Naive thymus-derived CD8-positive, alpha-beta T cell (primary cell): Measurements from ENCODE around the gene NMNAT2. TPM values are rescaled to one million over a fixed set of nuclear protein-coding genes. Genes with fewer than 3 reads are reported as not detected.

Experiments used
- ATAC-seq, 2 donors: fragments of 150-1000 bp; cut with Tn5 transposase in 1 of 2; sonication (Bioruptor Pico), chemical (Tn5 transposase) in 1 of 2; 1 replicate in 1 of 2; 2 replicates in 1 of 2; pipeline ENCODE4 v1.10.0; 2021; ENCODE audit warnings: mild to moderate bottlenecking in 2 of 2, moderate library complexity in 2 of 2
- POLR2A ChIA-PET: fragments of 350-600 bp; sonication (Branson Sonifier 250); formaldehyde crosslinking; loops from one replicate; lab custom pipeline; 2021; ENCODE audit warnings: antibody characterized with exemption; lab: Charles Lee
- DNase-seq, 10 donors: peaks; one replicate each; pipeline versions ENCODE4 v3.0.0 to v3.0.0-alpha.2; 2020 to 2022
- H3K27ac Mint-ChIP-seq, 10 donors: one replicate each; pipeline ENCODE4 v1.8.0; 2020 to 2022; ENCODE audit warnings: mild to moderate bottlenecking in 10 of 10, mixed read lengths in 10 of 10, moderate library complexity in 4 of 10, inconsistent platforms in 1 of 10
- H3K27me3 Mint-ChIP-seq, 5 donors: one replicate each; pipeline ENCODE4 v1.8.0; 2021 to 2022; ENCODE audit warnings: mixed read lengths in 5 of 5
- H3K36me3 Mint-ChIP-seq, 3 donors: one replicate each; pipeline ENCODE4 v1.8.0; 2020 to 2022; ENCODE audit warnings: mixed read lengths in 3 of 3, mild to moderate bottlenecking in 2 of 3, inconsistent platforms in 1 of 3
- H3K4me1 Mint-ChIP-seq, 4 donors: one replicate each; pipeline ENCODE4 v1.8.0; 2021 to 2022; ENCODE audit warnings: mixed read lengths in 4 of 4
- H3K4me3 Mint-ChIP-seq, 10 donors: one replicate each; pipeline ENCODE4 v1.8.0; 2020 to 2022; ENCODE audit warnings: mild to moderate bottlenecking in 10 of 10, mixed read lengths in 10 of 10, moderate library complexity in 6 of 10, inconsistent platforms in 1 of 10
- H3K9me3 Mint-ChIP-seq, 9 donors: one replicate each; pipeline ENCODE4 v1.8.0; 2020 to 2022; ENCODE audit warnings: mixed read lengths in 9 of 9, mild to moderate bottlenecking in 3 of 9, inconsistent platforms in 1 of 9, moderate library complexity in 1 of 9
- polyA plus RNA-seq, 3 donors: library from polyadenylated mRNA; unstranded; fragments of 300-500 nt; fragmentation: Illumina TruSeq; gene quantifications; one replicate each; pipeline ENCODE4 v1.2.3, GENCODE V29; 2021
- total RNA-seq, 8 experiments: library from RNA in 2 of 8; stranded (reverse) in 2 of 8; gene quantifications; one replicate each; pipeline ENCODE4 v1.2.3 and lab custom pipeline; 2021 to 2026

NMNAT2 gene
- total and polyA plus RNA-seq, 5 experiments from 2014 or later: not detected

GRCh38 chr1:183214021-183214970, 203.9 kb downstream of the NMNAT2 start:
- Mint-ChIP-seq H3K4me3 (no peak overlapping the region), H3K27ac (no peak overlapping the region), H3K27me3 (peaks cover 5 to 24% (median 10%) of the 10 kb centered on the region in 5 donors), H3K36me3 (no peaks in the 10 kb centered on the region), H3K4me1 (peaks cover 15 to 45% (median 17%) of the 10 kb centered on the region in 4 donors), H3K9me3 (peaks cover 0 to 2% (median 0%) of the 10 kb centered on the region in 9 donors)
- no peak for DNase-seq
- POLR2A ChIA-PET: no interaction called here
- no peak for ATAC-seq

GRCh38 chr1:183212870-183213269, 205.3 kb downstream of the NMNAT2 start:
- no peak overlapping the region for H3K27ac Mint-ChIP-seq
- no peaks in the 10 kb centered on the region for H3K36me3 Mint-ChIP-seq
- ATAC-seq: no peak
- DNase-seq: no peak
- POLR2A ChIA-PET: no interaction called here
- H3K4me3 Mint-ChIP-seq: no peak overlapping the region
- peaks cover 3 to 32% (median 7%) of the 10 kb centered on the region in 4 donors for H3K4me1 Mint-ChIP-seq
- H3K27me3 Mint-ChIP-seq: peaks cover 5 to 24% (median 10%) of the 10 kb centered on the region in 5 donors
- peaks cover 0 to 2% (median 0%) of the 10 kb centered on the region in 9 donors for H3K9me3 Mint-ChIP-seq

DNA sequence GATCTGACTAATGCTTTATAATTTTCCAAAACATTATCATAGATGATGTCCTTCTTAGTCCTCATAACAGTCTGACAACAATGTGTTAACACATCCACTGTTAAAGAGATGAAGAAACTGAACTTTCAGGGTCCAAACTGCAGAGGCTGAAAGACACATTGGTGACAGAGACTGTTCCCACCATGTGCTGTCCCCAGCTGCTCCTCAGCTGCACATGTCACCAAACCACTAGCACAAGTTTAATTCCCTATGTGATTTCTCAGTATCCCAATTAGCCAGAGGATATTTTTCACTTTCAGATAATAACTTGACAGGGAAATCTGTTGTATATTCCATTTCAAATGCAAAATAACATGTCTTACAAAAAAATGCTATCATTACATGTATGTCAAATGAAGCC, 207.5 kb downstream of the NMNAT2 start:
- no peak overlapping the region for H3K27ac Mint-ChIP-seq
- no peak overlapping the region for H3K4me3 Mint-ChIP-seq
- H3K27me3 Mint-ChIP-seq: peaks cover 5 to 14% (median 11%) of the 10 kb centered on the region in 5 donors
- peaks cover 0 to 15% (median under 1%) of the 10 kb centered on the region in 4 donors for H3K4me1 Mint-ChIP-seq
- DNase-seq (no peak), ATAC-seq (no peak)
- POLR2A ChIA-PET: no interaction called here
- peaks cover 0 to 2% (median 0%) of the 10 kb centered on the region in 9 donors for H3K9me3 Mint-ChIP-seq
- no peaks in the 10 kb centered on the region for H3K36me3 Mint-ChIP-seq

DNA sequence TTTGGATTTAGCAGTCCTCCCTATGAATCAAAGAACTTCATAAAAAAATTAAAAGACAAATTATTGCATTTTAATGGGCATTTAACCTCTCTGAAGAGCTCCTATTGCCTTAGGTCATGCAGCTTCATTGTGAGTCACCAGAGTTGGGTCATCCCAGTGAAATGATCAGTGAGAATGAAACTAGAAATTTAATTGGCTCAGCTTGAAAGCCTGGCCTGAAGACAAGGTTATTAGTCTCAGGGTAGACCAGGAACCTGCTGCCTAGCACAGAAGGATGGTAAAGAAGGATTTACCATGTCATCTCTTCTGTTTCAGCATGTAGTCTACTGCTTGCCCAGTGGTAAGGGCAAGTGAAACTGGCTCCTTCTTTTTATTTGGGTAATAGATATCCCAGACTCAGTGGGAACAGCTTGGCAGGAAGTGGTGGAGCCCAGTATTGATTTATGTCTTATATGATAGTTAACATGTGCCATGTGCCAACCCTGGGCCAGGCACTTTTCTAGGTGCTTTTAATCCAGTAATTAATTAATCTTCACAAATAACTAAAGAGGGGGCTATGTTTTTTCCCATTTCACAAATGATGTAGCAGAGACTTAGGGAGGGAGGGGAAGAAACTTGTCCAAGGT, 208.5 kb downstream of the NMNAT2 start:
- no peak overlapping the region for H3K4me3 Mint-ChIP-seq
- H3K27me3 Mint-ChIP-seq: peaks cover 6 to 14% (median 11%) of the 10 kb centered on the region in 5 donors
- H3K9me3 Mint-ChIP-seq: peaks cover 0 to 2% (median 0%) of the 10 kb centered on the region in 9 donors
- H3K36me3 Mint-ChIP-seq: no peaks in the 10 kb centered on the region
- no peak for DNase-seq
- POLR2A ChIA-PET: no interaction called here
- peaks cover 0 to 15% (median 0%) of the 10 kb centered on the region in 4 donors for H3K4me1 Mint-ChIP-seq
- no peak overlapping the region for H3K27ac Mint-ChIP-seq
- ATAC-seq: no peak

- ATAC-seq: no peak
- Mint-ChIP-seq H3K36me3 (no peaks in the 10 kb centered on the region), H3K9me3 (no peaks in the 10 kb centered on the region), H3K4me1 (peaks cover 0 to 13% (median 8%) of the 10 kb centered on the region in 4 donors), H3K27me3 (peaks cover 0 to 7% (median 2%) of the 10 kb centered on the region in 5 donors), H3K27ac (no peak overlapping the region), H3K4me3 (no peak overlapping the region)
- no peak for DNase-seq
- POLR2A ChIA-PET: no interaction called here
These were observed 211.6 kb downstream of the NMNAT2 start for GRCh38 chr1:183206538-183207122.

DNA sequence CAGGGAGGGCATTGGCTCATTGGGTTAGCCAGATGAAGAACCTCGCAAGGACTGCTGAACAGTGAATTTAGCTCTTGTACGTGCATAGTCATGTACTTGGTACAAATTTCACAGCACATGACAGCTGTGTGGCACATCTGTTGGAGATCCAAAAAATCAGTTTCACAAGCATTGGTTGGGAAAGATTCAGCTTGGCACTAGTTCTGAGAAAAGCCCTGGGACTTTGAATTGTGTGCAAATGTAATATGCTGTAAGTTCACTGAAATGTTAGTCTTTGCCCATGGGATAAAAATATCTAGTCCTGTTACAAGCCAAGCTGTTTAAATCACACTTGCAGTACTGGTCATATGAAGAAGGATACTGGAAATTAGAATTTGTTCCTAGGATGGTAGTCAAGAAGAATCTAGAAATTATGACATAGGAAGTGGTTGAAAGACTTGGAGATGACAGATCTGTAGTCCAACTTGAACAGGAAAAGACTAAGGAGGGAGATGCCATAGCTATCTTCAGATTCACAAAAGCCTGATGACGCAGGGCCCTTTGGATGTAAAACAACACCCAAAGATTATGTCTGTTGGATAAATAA, 212.9 kb downstream of the NMNAT2 start:
- ATAC-seq: no peak
- Mint-ChIP-seq H3K9me3 (no peaks in the 10 kb centered on the region), H3K27ac (peak overlapping the region in 1 of 10 donors; percentile 13), H3K27me3 (peaks cover 4 to 10% (median 6%) of the 10 kb centered on the region in 5 donors), H3K4me1 (peaks cover 0 to 13% (median 8%) of the 10 kb centered on the region in 4 donors), H3K36me3 (no peaks in the 10 kb centered on the region), H3K4me3 (no peak overlapping the region)
- DNase-seq: no peak
- POLR2A ChIA-PET: no interaction called here

DNA sequence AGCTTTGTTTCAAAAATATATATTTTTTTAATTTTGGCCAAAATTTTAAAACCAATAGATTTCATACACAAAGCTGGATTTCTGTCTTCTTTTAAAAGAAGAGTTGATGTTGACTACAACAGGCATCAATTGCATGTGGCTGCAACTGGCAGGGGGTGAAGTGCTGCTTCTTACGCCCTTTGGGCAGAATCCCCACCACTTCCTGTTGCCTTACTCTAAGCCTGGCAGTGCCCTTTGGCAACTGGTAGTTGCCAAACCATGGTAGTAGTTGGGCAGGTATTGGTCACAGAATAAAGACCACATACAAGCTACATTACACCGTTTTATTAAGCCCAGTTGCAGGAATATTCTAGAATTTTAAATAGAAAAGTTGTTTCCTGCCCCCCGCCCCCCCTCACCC, 215.1 kb downstream of the NMNAT2 start:
- ATAC-seq: peak in 1 of 2 donors; percentile 46
- Mint-ChIP-seq H3K4me1 (peaks cover 4 to 8% (median 8%) of the 10 kb centered on the region in 4 donors), H3K27me3 (peaks cover 9 to 27% (median 9%) of the 10 kb centered on the region in 5 donors), H3K4me3 (no peak overlapping the region), H3K27ac (no peak overlapping the region), H3K36me3 (no peaks in the 10 kb centered on the region), H3K9me3 (no peaks in the 10 kb centered on the region)
- no peak for DNase-seq
- POLR2A ChIA-PET: interaction anchor here (0.6 kb wide), 1 partner anchor 135 kb away, joined by 5 read pairs; no protein-coding TSS in a partner anchor

- Mint-ChIP-seq H3K4me1 (peaks cover 8 to 11% (median 9%) of the 10 kb centered on the region in 4 donors), H3K27ac (no peak overlapping the region), H3K36me3 (no peaks in the 10 kb centered on the region), H3K4me3 (no peak overlapping the region), H3K9me3 (no peaks in the 10 kb centered on the region), H3K27me3 (peaks cover 9 to 45% (median 13%) of the 10 kb centered on the region in 5 donors)
- POLR2A ChIA-PET: no interaction called here
- no peak for DNase-seq
- ATAC-seq: no peak
These were observed 217.7 kb downstream of the NMNAT2 start for GRCh38 chr1:183200451-183200850.

- ATAC-seq (no peak), DNase-seq (no peak)
- no peaks in the 10 kb centered on the region for H3K36me3 Mint-ChIP-seq
- no peak overlapping the region for H3K27ac Mint-ChIP-seq
- peak overlapping the region in 1 of 10 donors; percentile 34 for H3K4me3 Mint-ChIP-seq
- POLR2A ChIA-PET: no interaction called here
- H3K9me3 Mint-ChIP-seq: no peaks in the 10 kb centered on the region
- H3K27me3 Mint-ChIP-seq: peaks cover 9 to 45% (median 13%) of the 10 kb centered on the region in 5 donors
- peaks cover 19 to 22% (median 21%) of the 10 kb centered on the region in 4 donors for H3K4me1 Mint-ChIP-seq
These were observed 218.9 kb downstream of the NMNAT2 start for GRCh38 chr1:183199304-183199703.

GRCh38 chr1:183198463-183198862, 219.7 kb downstream of the NMNAT2 start:
- Mint-ChIP-seq H3K36me3 (no peaks in the 10 kb centered on the region), H3K9me3 (no peaks in the 10 kb centered on the region), H3K27me3 (peaks cover 9 to 45% (median 13%) of the 10 kb centered on the region in 5 donors), H3K27ac (peak overlapping the region in 1 of 10 donors; percentile 27), H3K4me1 (peaks cover 19 to 28% (median 23%) of the 10 kb centered on the region in 4 donors), H3K4me3 (no peak overlapping the region)
- DNase-seq (no peak), ATAC-seq (no peak)
- POLR2A ChIA-PET: no interaction called here
